Measurements from ENCODE around the gene ACAD9.

ACAD9 gene

GRCh38 chr3:128846486-128846891, 32.9 kb upstream of the ACAD9 start:
- Histone ChIP-seq H3K79me2 (ENCODE audit: control insufficient read depth, insufficient read depth, low read length, unreplicated experiment) (no peaks in the 10 kb centered on the region), H3K4me3 (ENCODE audit: low read depth, low read length) (peak overlapping the region; percentile 68), H2AFZ (ENCODE audit: low read length, unreplicated experiment) (peak overlapping the region; percentile 59)

GRCh38 chr3:128847666-128848370, 31.6 kb upstream of the ACAD9 start:
- H3K27ac ChIP-seq (ENCODE audit: low read depth, low read length) = no peak overlapping the region
- H3K36me3 ChIP-seq (ENCODE audit: insufficient read depth, low read length) = no peaks in the 10 kb centered on the region
- no peak overlapping the region for H3K4me3 ChIP-seq (ENCODE audit: low read depth, low read length)
- H3K79me2 ChIP-seq (ENCODE audit: control insufficient read depth, insufficient read depth, low read length, unreplicated experiment) = no peaks in the 10 kb centered on the region
- no peak overlapping the region for H2AFZ ChIP-seq (ENCODE audit: low read length, unreplicated experiment)
- peaks cover 11% of the 10 kb centered on the region for H3K4me1 ChIP-seq (ENCODE audit: control insufficient read depth, insufficient read depth, low read length, unreplicated experiment)
- H3K27me3 ChIP-seq (ENCODE audit: insufficient read depth, low read length) = no peaks in the 10 kb centered on the region

More at GRCh38 chr3:128846486-128846891, 32.9 kb upstream of the ACAD9 start:
- Histone ChIP-seq H3K36me3 (ENCODE audit: insufficient read depth, low read length) (no peaks in the 10 kb centered on the region), H3K27me3 (ENCODE audit: insufficient read depth, low read length) (no peaks in the 10 kb centered on the region), H3K4me1 (ENCODE audit: control insufficient read depth, insufficient read depth, low read length, unreplicated experiment) (peaks cover 11% of the 10 kb centered on the region), H3K27ac (ENCODE audit: low read depth, low read length) (no peak overlapping the region)

GRCh38 chr3:128848936-128849335, 30.5 kb upstream of the ACAD9 start:
- Histone ChIP-seq H2AFZ (ENCODE audit: low read length, unreplicated experiment) (no peak overlapping the region), H3K4me3 (ENCODE audit: low read depth, low read length) (no peak overlapping the region), H3K79me2 (ENCODE audit: control insufficient read depth, insufficient read depth, low read length, unreplicated experiment) (no peaks in the 10 kb centered on the region), H3K4me1 (ENCODE audit: control insufficient read depth, insufficient read depth, low read length, unreplicated experiment) (peaks cover 11% of the 10 kb centered on the region), H3K36me3 (ENCODE audit: insufficient read depth, low read length) (no peaks in the 10 kb centered on the region), H3K27me3 (ENCODE audit: insufficient read depth, low read length) (no peaks in the 10 kb centered on the region), H3K27ac (ENCODE audit: low read depth, low read length) (no peak overlapping the region)

- no peaks in the 10 kb centered on the region for H3K27me3 ChIP-seq (ENCODE audit: insufficient read depth, low read length)
- H3K36me3 ChIP-seq (ENCODE audit: insufficient read depth, low read length) = no peaks in the 10 kb centered on the region
- peaks cover 11% of the 10 kb centered on the region for H3K4me1 ChIP-seq (ENCODE audit: control insufficient read depth, insufficient read depth, low read length, unreplicated experiment)
- no peak overlapping the region for H3K27ac ChIP-seq (ENCODE audit: low read depth, low read length)
- H3K4me3 ChIP-seq (ENCODE audit: low read depth, low read length) = no peak overlapping the region
- H2AFZ ChIP-seq (ENCODE audit: low read length, unreplicated experiment) = no peak overlapping the region
- H3K79me2 ChIP-seq (ENCODE audit: control insufficient read depth, insufficient read depth, low read length, unreplicated experiment) = no peaks in the 10 kb centered on the region
Observed at GRCh38 chr3:128849911-128850455, 29.4 kb upstream of the ACAD9 start.

GRCh38 chr3:128850544-128850943, 28.9 kb upstream of the ACAD9 start:
- no peaks in the 10 kb centered on the region for H3K36me3 ChIP-seq (ENCODE audit: insufficient read depth, low read length)
- peaks cover 7% of the 10 kb centered on the region for H3K4me1 ChIP-seq (ENCODE audit: control insufficient read depth, insufficient read depth, low read length, unreplicated experiment)
- H3K27ac ChIP-seq (ENCODE audit: low read depth, low read length) = no peak overlapping the region

GRCh38 chr3:128851601-128852000, 27.8 kb upstream of the ACAD9 start:
- Histone ChIP-seq H3K27me3 (ENCODE audit: insufficient read depth, low read length) (no peaks in the 10 kb centered on the region), H3K36me3 (ENCODE audit: insufficient read depth, low read length) (no peaks in the 10 kb centered on the region), H3K79me2 (ENCODE audit: control insufficient read depth, insufficient read depth, low read length, unreplicated experiment) (no peaks in the 10 kb centered on the region), H3K4me3 (ENCODE audit: low read depth, low read length) (no peak overlapping the region), H2AFZ (ENCODE audit: low read length, unreplicated experiment) (no peak overlapping the region), H3K27ac (ENCODE audit: low read depth, low read length) (no peak overlapping the region), H3K4me1 (ENCODE audit: control insufficient read depth, insufficient read depth, low read length, unreplicated experiment) (no peaks in the 10 kb centered on the region)

More at GRCh38 chr3:128850544-128850943, 28.9 kb upstream of the ACAD9 start:
- no peaks in the 10 kb centered on the region for H3K79me2 ChIP-seq (ENCODE audit: control insufficient read depth, insufficient read depth, low read length, unreplicated experiment)
- no peak overlapping the region for H3K4me3 ChIP-seq (ENCODE audit: low read depth, low read length)
- no peak overlapping the region for H2AFZ ChIP-seq (ENCODE audit: low read length, unreplicated experiment)
- H3K27me3 ChIP-seq (ENCODE audit: insufficient read depth, low read length) = no peaks in the 10 kb centered on the region

GRCh38 chr3:128853826-128854225, 25.6 kb upstream of the ACAD9 start:
- H3K27me3 ChIP-seq (ENCODE audit: insufficient read depth, low read length) = no peaks in the 10 kb centered on the region
- no peak overlapping the region for H2AFZ ChIP-seq (ENCODE audit: low read length, unreplicated experiment)
- no peaks in the 10 kb centered on the region for H3K79me2 ChIP-seq (ENCODE audit: control insufficient read depth, insufficient read depth, low read length, unreplicated experiment)
- no peaks in the 10 kb centered on the region for H3K4me1 ChIP-seq (ENCODE audit: control insufficient read depth, insufficient read depth, low read length, unreplicated experiment)
- no peak overlapping the region for H3K27ac ChIP-seq (ENCODE audit: low read depth, low read length)
- no peaks in the 10 kb centered on the region for H3K36me3 ChIP-seq (ENCODE audit: insufficient read depth, low read length)
- no peak overlapping the region for H3K4me3 ChIP-seq (ENCODE audit: low read depth, low read length)

- Histone ChIP-seq H2AFZ (ENCODE audit: low read length, unreplicated experiment) (no peak overlapping the region), H3K4me3 (ENCODE audit: low read depth, low read length) (no peak overlapping the region), H3K36me3 (ENCODE audit: insufficient read depth, low read length) (no peaks in the 10 kb centered on the region), H3K27ac (ENCODE audit: low read depth, low read length) (no peak overlapping the region), H3K27me3 (ENCODE audit: insufficient read depth, low read length) (no peaks in the 10 kb centered on the region), H3K79me2 (ENCODE audit: control insufficient read depth, insufficient read depth, low read length, unreplicated experiment) (no peaks in the 10 kb centered on the region), H3K4me1 (ENCODE audit: control insufficient read depth, insufficient read depth, low read length, unreplicated experiment) (no peaks in the 10 kb centered on the region)
Observed at GRCh38 chr3:128854475-128854874, 24.9 kb upstream of the ACAD9 start.

- Histone ChIP-seq H3K27me3 (ENCODE audit: insufficient read depth, low read length) (no peaks in the 10 kb centered on the region), H3K4me3 (ENCODE audit: low read depth, low read length) (no peak overlapping the region), H2AFZ (ENCODE audit: low read length, unreplicated experiment) (no peak overlapping the region), H3K27ac (ENCODE audit: low read depth, low read length) (no peak overlapping the region), H3K36me3 (ENCODE audit: insufficient read depth, low read length) (0 out of 2 replicates have a peak, but pooled peaks cover 3% of the 10 kb centered on the region), H3K79me2 (ENCODE audit: control insufficient read depth, insufficient read depth, low read length, unreplicated experiment) (no peaks in the 10 kb centered on the region), H3K4me1 (ENCODE audit: control insufficient read depth, insufficient read depth, low read length, unreplicated experiment) (no peaks in the 10 kb centered on the region)
Observed at GRCh38 chr3:128855569-128855968, 23.9 kb upstream of the ACAD9 start.

GRCh38 chr3:128858167-128858566, 21.3 kb upstream of the ACAD9 start:
- Histone ChIP-seq H3K79me2 (ENCODE audit: control insufficient read depth, insufficient read depth, low read length, unreplicated experiment) (no peaks in the 10 kb centered on the region), H3K27ac (ENCODE audit: low read depth, low read length) (no peak overlapping the region), H3K4me3 (ENCODE audit: low read depth, low read length) (no peak overlapping the region), H2AFZ (ENCODE audit: low read length, unreplicated experiment) (no peak overlapping the region), H3K4me1 (ENCODE audit: control insufficient read depth, insufficient read depth, low read length, unreplicated experiment) (no peaks in the 10 kb centered on the region), H3K36me3 (ENCODE audit: insufficient read depth, low read length) (0 out of 2 replicates have a peak, but pooled peaks cover 3% of the 10 kb centered on the region), H3K27me3 (ENCODE audit: insufficient read depth, low read length) (no peaks in the 10 kb centered on the region)

- Histone ChIP-seq H3K4me1 (ENCODE audit: control insufficient read depth, insufficient read depth, low read length, unreplicated experiment) (no peaks in the 10 kb centered on the region), H3K27me3 (ENCODE audit: insufficient read depth, low read length) (no peaks in the 10 kb centered on the region), H3K36me3 (ENCODE audit: insufficient read depth, low read length) (0 out of 2 replicates have a peak, but pooled peaks cover 3% of the 10 kb centered on the region), H2AFZ (ENCODE audit: low read length, unreplicated experiment) (no peak overlapping the region), H3K27ac (ENCODE audit: low read depth, low read length) (no peak overlapping the region), H3K79me2 (ENCODE audit: control insufficient read depth, insufficient read depth, low read length, unreplicated experiment) (no peaks in the 10 kb centered on the region), H3K4me3 (ENCODE audit: low read depth, low read length) (no peak overlapping the region)
Observed at GRCh38 chr3:128859630-128860029, 19.8 kb upstream of the ACAD9 start.
